Measurements from ENCODE around the gene TMEM179.

TMEM179 gene

GRCh38 chr14:104592785-104593184 lies 11.8 kb downstream of the TMEM179 start:
- no peak overlapping the region for H3K4me3 ChIP-seq (replicated peaks; ENCODE audit: low read depth, low read length)
- DNase-seq (ENCODE audit: extremely low read depth, low read depth) = no peak
- no peak for TF ChIP-seq CTCF (IDR thresholded peaks at IDR 0.05; ENCODE audit: low read depth, low read length, missing control alignments)

- TF ChIP-seq CTCF (IDR thresholded peaks at IDR 0.05; ENCODE audit: low read depth, low read length, missing control alignments) = no peak
- DNase-seq (ENCODE audit: extremely low read depth, low read depth) = no peak
- no peak overlapping the region for H3K4me3 ChIP-seq (replicated peaks; ENCODE audit: low read depth, low read length)
Observed at GRCh38 chr14:104592292-104592672, 12.3 kb downstream of the TMEM179 start.

DNA sequence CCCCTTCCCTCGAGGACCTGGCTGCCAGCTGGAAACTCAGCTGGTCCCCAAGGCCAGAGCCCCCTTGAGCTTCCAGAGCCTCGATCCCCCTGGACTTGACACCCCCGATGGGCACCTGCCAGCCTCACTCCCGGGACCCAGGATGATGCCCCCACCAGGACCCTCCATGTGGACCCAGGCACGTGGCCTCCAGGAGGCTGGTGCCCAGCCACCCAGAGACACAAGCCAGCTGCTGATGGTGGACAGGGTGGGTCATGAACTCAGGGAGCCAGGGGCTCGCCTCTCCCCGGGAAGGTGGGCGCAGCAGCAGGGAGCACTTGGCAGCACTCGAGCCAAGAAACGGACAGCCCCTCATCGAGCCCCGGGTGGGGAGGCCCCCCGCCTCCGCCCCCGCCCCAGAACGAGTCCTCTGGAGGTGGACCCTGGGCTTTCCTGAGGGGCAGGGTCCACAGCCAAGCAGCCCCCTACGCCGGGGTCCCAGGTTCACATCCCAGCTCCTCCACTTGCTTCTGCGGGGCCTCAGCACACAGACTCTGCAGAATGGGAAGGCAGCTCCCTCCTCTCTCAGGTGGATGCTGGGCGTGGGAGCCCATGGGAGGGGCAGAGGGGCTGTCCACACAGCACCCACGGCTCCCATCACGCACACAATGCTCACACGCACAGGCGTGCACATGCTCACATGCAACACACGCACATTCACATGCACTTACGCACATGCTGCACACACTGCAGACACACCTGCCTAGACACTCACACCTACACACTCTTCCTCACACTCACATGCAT lies 12.9 kb downstream of the TMEM179 start:
- no peak for TF ChIP-seq CTCF (IDR thresholded peaks at IDR 0.05; ENCODE audit: low read depth, low read length, missing control alignments)
- DNase-seq (ENCODE audit: extremely low read depth, low read depth) = no peak
- no peak overlapping the region for H3K4me3 ChIP-seq (replicated peaks; ENCODE audit: low read depth, low read length)

DNA sequence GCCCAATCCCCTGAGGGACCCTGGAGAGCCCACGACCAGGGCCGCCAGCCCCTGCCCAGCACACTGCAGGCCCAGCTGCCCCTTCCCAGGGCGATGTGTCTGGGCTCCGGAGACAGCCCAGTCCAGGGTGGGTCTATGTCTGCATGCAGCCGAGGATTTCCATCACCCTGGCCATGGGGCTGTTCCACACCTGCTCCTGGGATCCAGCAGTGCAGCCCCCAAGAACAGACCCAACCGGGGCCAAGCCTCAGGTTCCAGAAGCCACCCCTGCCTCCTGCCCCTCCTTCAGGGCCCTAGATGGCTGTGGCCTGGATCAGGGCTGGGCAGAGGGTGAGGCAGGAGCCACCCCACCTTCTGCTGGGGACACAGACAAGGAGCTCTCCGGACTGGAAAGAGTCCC lies 13.5 kb downstream of the TMEM179 start:
- no peak overlapping the region for H3K4me3 ChIP-seq (replicated peaks; ENCODE audit: low read depth, low read length)
- no peak for DNase-seq (ENCODE audit: extremely low read depth, low read depth)
- no peak for TF ChIP-seq CTCF (IDR thresholded peaks at IDR 0.05; ENCODE audit: low read depth, low read length, missing control alignments)

DNA sequence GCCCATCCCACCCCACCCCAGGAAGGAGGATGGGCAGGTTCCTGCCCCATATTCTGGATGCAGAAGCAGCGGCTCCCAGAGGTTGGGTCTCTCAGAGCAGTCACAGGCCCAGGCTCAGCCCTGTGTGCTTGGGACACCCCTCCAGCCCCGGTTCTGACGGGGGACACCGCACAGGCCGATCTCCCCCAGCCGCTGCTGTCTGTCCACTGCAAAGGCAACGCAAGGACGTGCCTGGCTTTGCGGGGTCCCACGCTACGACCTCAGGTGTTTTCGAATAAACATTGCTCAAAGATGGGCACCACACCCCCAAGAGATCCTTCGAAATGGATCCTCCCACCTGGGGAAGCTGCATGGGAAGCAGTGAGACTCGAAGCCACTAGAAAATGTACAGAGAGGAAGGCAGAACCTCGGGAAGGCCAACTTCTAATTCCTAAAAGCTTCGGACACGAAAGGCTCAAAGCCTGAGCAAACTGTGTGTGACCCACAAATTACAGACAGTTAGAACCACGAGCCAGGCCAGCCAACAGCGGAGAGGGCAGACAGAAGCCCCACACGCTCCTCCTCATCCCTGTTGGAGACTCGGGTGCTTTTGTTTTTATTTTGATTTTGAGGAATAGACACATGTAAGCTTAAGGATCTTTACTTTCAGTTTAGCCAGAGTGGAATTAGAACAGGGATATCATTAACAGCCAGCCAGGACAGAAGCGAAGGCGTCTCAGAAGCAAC lies 14.2 kb downstream of the TMEM179 start:
- no peak for TF ChIP-seq CTCF (IDR thresholded peaks at IDR 0.05; ENCODE audit: low read depth, low read length, missing control alignments)
- no peak for DNase-seq (ENCODE audit: extremely low read depth, low read depth)

DNA sequence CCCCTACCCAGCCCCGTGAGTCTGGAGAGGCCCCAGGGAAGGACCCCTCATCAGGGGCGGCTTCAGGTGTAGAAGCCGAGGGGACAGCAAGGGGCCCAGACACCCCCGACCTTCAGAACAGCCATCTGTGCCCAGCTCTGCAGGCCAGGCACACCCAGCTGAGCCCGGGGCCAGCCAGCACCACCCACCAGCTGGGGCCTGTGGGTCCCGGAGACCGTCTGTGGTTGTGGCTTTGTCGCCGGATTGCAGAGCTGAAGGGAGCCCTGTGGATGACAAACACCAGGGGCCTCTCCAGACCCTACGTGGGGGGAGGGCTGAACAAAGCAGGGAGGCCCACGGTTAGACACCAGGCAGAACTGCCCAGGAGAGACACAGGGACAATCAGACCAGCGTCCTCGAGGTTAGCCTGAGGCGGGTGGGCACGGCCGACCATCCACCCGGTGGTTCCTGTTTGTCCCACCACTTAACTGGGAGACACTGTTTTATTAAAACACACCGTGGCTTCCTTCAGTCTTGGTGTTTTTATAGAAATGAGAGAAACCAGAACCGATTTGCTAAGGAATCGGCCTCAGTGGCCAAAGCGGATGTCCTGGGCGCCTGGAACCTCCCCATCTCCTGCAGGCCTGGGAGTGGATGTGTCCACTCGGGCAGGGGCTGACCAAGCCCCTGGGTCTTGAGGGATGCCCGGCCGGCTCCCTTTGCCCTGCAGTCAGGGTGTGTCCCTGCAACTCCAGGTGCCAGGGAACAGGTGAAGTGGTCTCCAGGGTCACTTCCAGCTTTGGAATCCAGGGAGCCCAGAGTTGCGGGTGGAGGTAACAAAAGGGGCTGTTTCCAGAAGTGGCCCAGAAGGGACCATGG lies 15.0 kb downstream of the TMEM179 start:
- H3K4me3 ChIP-seq (replicated peaks; ENCODE audit: low read depth, low read length) = no peak overlapping the region
- TF ChIP-seq CTCF (IDR thresholded peaks at IDR 0.05; ENCODE audit: low read depth, low read length, missing control alignments) = no peak
- DNase-seq (ENCODE audit: extremely low read depth, low read depth) = no peak

More for the DNA sequence above, 14.2 kb downstream of the TMEM179 start:
- no peak overlapping the region for H3K4me3 ChIP-seq (replicated peaks; ENCODE audit: low read depth, low read length)
